Left hindlimb (tissue), 1 donor: Measurements from ENCODE around the gene KCNS1.
A peak's percentile ranks its signal among the peaks of the same experiment; 100 is the strongest.
"Not testable (repeated sequence)": the region's sequence is repeated elsewhere in the genome, so short reads cannot be mapped to it uniquely, and the experiment has no call there.

ENCODE experiments used
- DNase-seq: peaks from one replicate; pipeline ENCODE4 v3.0.0-alpha.2; 2018

Gene KCNS1, protein sequence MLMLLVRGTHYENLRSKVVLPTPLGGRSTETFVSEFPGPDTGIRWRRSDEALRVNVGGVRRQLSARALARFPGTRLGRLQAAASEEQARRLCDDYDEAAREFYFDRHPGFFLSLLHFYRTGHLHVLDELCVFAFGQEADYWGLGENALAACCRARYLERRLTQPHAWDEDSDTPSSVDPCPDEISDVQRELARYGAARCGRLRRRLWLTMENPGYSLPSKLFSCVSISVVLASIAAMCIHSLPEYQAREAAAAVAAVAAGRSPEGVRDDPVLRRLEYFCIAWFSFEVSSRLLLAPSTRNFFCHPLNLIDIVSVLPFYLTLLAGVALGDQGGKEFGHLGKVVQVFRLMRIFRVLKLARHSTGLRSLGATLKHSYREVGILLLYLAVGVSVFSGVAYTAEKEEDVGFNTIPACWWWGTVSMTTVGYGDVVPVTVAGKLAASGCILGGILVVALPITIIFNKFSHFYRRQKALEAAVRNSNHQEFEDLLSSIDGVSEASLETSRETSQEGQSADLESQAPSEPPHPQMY

GRCh38 chr20:45100563-45101245, at the start of gene KCNS1:
TSS of gene KCNS1 (minus strand) at chr20:45101127. CDS start at chr20:45099236, 1,891 bp downstream.
- peak; percentile 44 for DNase-seq

- no peak for DNase-seq
These were observed 48.1 kb upstream of the KCNS1 start for GRCh38 chr20:45149062-45149461.

- DNase-seq = no peak
These were observed 39.9 kb upstream of the KCNS1 start for GRCh38 chr20:45140836-45141235.

GRCh38 chr20:45139733-45140375, 38.9 kb upstream of the KCNS1 start:
- DNase-seq = not testable (repeated sequence)

DNA sequence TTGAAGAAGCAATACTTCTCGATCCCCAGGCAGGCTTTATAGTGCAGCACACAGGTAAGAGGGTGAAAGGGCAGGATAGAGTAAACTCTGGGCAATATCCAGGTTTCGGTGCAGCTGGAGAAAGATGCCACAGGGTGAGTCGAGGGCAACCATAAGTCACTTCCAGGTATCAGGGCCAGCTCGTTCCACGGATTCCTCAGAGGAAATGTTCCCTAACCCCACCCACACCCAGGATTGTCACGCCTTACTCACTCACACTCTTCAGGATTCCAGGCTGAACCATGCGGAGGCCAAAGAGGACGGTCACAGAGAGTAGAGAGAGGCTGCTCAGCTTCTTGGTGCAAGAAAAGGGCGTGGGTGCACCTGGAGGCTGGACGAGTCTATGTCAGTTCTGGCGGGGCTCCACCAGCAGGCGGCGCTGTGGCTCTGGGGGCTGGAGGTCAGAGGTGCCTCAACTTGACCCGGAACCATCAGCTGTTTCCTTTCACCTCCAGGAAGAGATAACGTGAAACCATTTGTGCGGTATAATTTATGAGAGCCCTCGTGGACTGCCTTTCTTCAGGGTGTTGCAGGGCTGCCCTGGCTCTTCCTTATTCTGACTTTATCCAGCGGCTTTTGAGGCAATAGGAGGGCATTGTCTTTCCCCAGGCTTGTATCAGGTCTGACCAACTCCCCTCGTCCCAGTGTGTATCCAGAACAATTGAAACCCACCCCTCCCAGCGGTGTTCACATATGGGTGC, 37.8 kb upstream of the KCNS1 start:
- no peak for DNase-seq

DNA sequence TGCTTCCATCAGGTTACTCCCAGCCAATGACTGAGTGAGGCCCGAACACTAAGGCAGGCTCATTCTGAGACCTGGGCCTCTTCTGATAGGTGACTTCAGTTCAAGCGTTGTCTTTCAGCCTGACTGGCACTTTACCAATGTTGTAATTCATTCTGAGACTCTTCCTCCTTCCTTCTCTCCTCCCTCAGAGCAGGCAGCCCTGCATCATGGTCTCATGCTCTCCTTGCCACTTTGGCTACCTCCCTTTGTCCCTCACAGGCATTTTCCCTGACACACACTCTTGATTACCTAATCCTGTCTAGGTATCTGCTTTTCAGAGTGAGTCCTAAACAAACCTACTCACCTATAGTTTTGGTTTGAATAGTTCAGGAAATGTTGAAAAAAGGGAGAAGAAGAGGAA, 36.0 kb upstream of the KCNS1 start:
- no peak for DNase-seq

DNA sequence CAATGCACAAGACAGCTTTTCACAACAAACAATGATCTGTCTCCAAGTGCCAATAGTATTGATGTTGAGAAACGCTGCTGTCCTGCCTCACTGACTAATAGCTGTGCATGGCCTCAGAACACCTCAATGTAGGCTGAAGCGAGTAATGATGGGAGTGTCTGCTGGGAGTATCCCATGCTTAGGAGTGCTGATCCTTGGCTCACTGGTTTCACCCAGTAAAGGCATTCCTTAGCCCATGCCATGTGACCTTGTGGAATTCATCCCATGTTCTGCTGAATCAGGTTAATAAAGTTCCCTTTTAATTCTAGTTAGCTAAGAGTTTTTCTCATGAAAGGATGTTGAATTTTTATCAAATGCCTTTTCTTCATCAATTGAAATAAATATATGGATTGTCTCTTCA, 27.2 kb upstream of the KCNS1 start:
- DNase-seq = no peak

GRCh38 chr20:45124365-45124764, 23.4 kb upstream of the KCNS1 start, which contains the start of gene WFDC12:
TSS of gene WFDC12 (minus strand) at chr20:45124465. CDS start at chr20:45124447, 18 bp downstream.
- no peak for DNase-seq

GRCh38 chr20:45121388-45121787, 20.5 kb upstream of the KCNS1 start:
- DNase-seq = no peak

- DNase-seq = no peak
These were observed 18.8 kb upstream of the KCNS1 start for GRCh38 chr20:45119556-45120266.

DNA sequence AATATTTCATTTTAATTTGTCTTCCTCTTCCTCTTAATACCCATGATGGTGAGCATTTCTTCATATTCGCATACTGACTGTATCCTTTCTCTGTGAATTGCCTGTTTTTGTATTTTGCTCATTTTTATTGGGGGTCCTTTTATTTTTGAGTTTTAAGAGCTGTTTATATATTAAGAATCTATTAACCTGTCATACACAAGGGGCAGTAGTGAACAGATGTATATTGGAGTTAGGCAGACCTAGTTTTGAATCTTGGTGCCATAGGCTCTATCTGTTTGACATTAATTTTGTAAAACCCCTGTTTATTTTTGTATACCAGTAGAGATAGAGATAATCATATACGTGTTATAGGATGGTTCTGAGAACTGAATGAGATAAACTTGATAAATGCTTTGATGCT, 17.1 kb upstream of the KCNS1 start:
- DNase-seq = no peak

DNA sequence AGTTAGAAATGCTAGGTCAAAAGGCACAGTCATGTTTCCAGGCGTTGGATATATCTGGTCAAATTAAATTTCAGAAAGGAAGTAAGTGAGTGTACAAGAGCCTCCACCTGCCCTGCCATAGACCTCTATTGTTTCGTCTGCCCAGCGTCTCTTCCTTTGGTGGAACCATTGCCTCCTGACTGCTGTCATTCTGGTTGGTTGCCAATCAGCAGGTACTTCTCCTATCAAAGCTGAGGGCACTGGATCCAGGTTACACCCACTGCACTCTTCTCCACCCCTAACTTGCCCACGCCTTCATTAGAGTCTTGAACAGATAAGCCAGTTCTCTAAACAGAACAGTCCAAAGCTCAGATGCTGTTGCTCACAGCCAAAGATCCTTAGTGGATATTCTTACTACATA, 16.7 kb upstream of the KCNS1 start:
- no peak for DNase-seq

DNA sequence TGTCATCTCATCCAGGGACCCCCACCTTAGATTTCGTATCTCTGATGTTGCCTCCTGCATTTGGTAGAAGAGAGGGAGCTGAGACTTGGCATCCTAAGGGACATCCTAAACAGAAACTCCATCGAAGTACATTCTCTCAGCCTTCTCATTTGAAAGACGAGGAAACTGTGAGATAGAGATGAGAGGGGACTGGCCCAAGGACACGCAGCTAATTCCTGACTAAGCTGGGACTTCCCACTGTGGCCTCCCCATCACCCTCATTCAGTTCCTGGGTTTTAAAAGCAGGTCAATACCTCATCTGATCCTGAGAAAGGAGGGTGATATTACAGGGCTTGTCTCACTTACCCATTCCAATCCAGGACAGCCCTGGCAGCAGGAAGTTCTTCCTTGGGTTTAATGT, 14.9 kb upstream of the KCNS1 start:
- DNase-seq = no peak

DNA sequence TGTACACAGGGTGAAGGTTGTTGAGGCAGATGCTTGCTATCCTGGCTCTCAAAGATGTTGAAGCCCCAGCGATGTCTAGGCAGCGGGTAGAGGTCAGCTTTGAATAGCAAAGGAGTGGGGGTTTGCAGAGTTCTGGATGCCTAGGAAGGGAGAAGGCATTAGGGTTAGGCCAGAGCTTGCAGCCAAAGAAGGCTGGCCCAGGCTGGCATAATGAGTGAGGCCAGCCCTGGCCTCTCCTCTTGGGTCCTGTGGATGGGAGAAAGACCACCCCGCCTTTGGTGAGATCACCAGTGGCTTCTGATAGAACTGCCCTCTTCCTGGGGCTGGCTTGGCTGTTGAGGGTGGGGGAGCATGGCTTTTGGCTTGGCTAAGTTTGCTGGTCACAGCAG, 14.5 kb upstream of the KCNS1 start:
- DNase-seq = no peak

DNA sequence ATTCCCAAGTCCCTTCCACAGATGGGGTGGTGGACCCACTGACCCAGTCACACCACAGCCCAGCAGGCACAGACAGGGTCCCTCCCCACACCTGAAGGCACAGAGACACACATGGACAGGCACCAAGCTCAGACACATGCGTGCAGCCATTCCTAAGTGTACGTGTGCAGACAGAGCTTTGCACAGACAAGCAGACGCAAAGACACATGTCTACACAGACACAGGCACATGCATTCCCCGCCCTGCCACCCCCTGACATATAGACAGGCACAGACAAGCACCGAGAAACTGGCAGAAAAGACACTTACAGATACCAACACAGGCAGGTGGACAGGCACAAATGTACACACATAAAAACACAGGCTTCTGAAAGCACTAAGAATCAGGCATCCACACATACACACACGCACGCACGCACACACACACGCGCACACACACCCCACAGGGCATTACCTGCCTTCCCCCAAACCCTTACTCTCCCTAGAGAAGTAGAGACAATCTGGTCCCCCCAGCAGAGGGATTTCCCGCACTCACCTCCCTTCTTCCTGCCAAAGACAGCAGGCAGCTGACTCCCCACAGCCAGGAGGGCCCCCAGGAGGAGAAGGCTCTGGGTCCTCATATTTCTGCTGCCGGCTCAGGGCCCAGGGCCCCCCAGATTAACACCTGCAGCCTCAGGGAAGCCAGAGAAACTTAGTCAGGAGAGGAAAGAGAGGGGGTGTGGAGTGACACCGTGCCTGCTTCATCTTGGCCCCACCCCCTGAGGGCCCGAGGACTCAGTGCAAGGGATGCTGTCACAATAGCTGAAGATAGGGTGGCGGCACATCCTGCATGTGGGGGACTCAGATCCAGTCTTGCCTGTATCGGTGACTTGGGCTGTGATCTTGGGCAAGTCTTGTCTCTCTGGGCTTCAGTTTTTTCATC, 13.8 kb upstream of the KCNS1 start, which contains the start of gene WFDC5:
TSS of gene WFDC5 (minus strand) at position 710 of the 921 bp plus-strand sequence. CDS start at position 619, 91 bp downstream.
- no peak for DNase-seq

DNA sequence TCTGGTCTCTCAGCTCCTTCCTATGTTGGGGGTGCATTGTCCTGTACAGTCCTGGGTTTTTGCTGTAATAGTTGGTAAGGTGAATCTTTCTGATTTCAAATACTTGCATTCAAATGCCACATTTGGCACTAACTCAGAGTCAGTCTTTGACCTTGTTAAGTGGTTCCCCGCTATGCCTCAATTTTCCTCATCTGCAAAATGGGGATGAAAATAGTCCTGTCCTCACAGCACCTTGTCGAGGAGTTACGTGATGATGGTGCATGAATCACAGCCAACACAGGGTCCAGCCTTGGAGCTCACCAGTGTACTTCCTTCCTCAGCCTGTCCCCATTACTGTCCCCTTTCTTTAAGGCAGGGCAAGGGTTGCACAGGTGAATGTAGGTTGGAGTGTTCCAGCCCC, 12.9 kb upstream of the KCNS1 start:
- no peak for DNase-seq

DNA sequence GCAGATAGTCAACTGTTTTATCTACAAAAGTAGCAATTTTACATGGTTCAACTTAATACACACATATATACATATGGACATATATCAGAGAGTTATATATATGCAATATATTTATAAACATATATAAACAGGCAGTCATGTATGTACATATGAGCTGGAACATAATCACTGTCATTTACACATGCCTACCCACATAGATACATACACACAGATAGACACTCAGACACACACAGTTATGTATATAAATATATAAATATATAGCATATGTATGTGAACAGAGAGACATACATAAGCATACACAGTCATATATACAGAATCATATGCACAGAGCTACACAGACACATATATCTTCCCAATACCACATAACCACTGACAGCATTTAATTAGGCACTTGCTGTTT, 11.8 kb upstream of the KCNS1 start:
- DNase-seq = no peak

- DNase-seq = no peak
These were observed 11.0 kb upstream of the KCNS1 start for GRCh38 chr20:45111799-45112471.

- DNase-seq = no peak
These were observed 10.4 kb upstream of the KCNS1 start for GRCh38 chr20:45111285-45111684.

DNA sequence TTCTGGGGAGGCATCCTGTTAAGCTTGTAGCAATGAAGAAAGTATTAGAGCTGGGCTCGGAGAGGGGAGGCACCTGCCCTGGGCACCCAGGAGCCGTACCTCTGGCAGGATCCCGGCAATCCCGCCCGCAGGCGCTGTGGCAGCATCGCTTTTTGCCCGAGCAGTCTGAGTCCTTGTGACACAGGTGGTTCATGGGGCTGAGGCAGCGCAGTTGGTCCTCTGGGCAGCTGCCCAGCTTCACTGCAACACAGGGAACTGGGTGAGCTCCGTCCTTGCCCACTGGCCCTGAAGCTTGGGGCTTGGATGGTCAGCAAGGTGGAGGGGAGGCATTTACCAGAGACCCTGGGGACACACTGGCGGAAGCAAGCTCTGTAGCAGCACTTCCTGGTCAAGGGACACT, 9.4 kb upstream of the KCNS1 start:
- no peak for DNase-seq
